Caco-2 (cell line): Measurements from ENCODE around the gene BTK. TPM values are rescaled to one million over a fixed set of nuclear protein-coding genes. Genes with fewer than 3 reads are reported as not detected.

Experiments
- BruUV-seq: library from RNA; stranded (reverse); fragments of 400-500 nt; replicated peaks from 2 replicates; lab custom pipeline; 2021; lab: Mats Ljungman, UMichigan
- CTCF ChIA-PET: fragments of 300-600 bp; sonication (Branson Sonifier 250); formaldehyde crosslinking; loops from one replicate; lab custom pipeline; 2022; ENCODE audit warnings: antibody characterized with exemption; lab: Charles Lee
- POLR2A ChIA-PET: fragments of 300-600 bp; sonication (Branson Sonifier 250); formaldehyde crosslinking; loops from one replicate; lab custom pipeline; 2022; ENCODE audit warnings: antibody characterized with exemption; lab: Charles Lee
- DNase-seq, 2 experiments: peaks; one replicate each; pipeline versions ENCODE4 v3.0.0 to v3.0.0-alpha.2; 2020 to 2022
- H3K27me3 ChIP-seq: replicated peaks from 2 replicates; pipeline ENCODE4 v1.6.0; 2011; ENCODE audit warnings: low read length; ENCODE audit not compliant: control insufficient read depth, insufficient read depth
- H3K36me3 ChIP-seq: 2 replicates; pipeline ENCODE4 v1.5.1; 2011; ENCODE audit warnings: low read length; ENCODE audit not compliant: control insufficient read depth, insufficient read depth
- H3K4me1 ChIP-seq: fragments of 250-450 bp; sonication (Bioruptor Pico); 2 replicates; pipeline ENCODE4 v1.5.1; 2020; ENCODE audit warnings: mild to moderate bottlenecking
- H3K4me3 ChIP-seq: 2 replicates; pipeline ENCODE4 v1.5.1; 2011; ENCODE audit warnings: low read depth, mild to moderate bottlenecking, control low read depth, low read length
- H3K9me3 ChIP-seq: fragments of 250-450 bp; sonication (Bioruptor Pico); 2 replicates; pipeline ENCODE4 v1.5.1; 2020; ENCODE audit warnings: mild to moderate bottlenecking, moderate library complexity
- H3K27ac Mint-ChIP-seq: one replicate; pipeline ENCODE4 v1.8.0; 2022; ENCODE audit warnings: mixed read lengths; ENCODE audit not compliant: unreplicated experiment
- H3K27me3 Mint-ChIP-seq: one replicate; pipeline ENCODE4 v1.8.0; 2022; ENCODE audit warnings: mixed read lengths; ENCODE audit not compliant: insufficient read depth, unreplicated experiment
- H3K36me3 Mint-ChIP-seq: one replicate; pipeline ENCODE4 v1.8.0; 2022; ENCODE audit warnings: mild to moderate bottlenecking, mixed read lengths; ENCODE audit not compliant: insufficient read depth, unreplicated experiment
- H3K4me1 Mint-ChIP-seq: one replicate; pipeline ENCODE4 v1.8.0; 2022; ENCODE audit warnings: low read depth, mixed read lengths; ENCODE audit not compliant: unreplicated experiment
- H3K4me3 Mint-ChIP-seq: one replicate; pipeline ENCODE4 v1.8.0; 2022; ENCODE audit warnings: mild to moderate bottlenecking, moderate library complexity, mixed read lengths; ENCODE audit not compliant: unreplicated experiment
- H3K9me3 Mint-ChIP-seq: one replicate; pipeline ENCODE4 v1.8.0; 2022; ENCODE audit warnings: mixed read lengths; ENCODE audit not compliant: unreplicated experiment
- CTCF ChIP-seq, 2 experiments: fragments of 200-600 bp in 1 of 2; IDR thresholded peaks; 1 replicate in 1 of 2; 2 replicates in 1 of 2; pipeline versions ENCODE4 v1.5.1 to v1.8.0; 2011 to 2022; ENCODE audit warnings: antibody characterized with exemption in 1 of 2, control low read depth in 1 of 2, inconsistent platforms in 1 of 2, low read depth in 1 of 2, low read length in 1 of 2, mild to moderate bottlenecking in 1 of 2, moderate library complexity in 1 of 2; ENCODE audit not compliant: insufficient read depth in 1 of 2, severe bottlenecking in 1 of 2, unreplicated experiment in 1 of 2
- intact Hi-C: fragments of 100-400 bp; cut with micrococcal nuclease; formaldehyde crosslinking; loops from one replicate; pipeline ENCODE4 v1.10.0; 2022; ENCODE audit not compliant: unreplicated experiment
- total RNA-seq: library from RNA; stranded (reverse); gene quantifications from 2 replicates; pipeline ENCODE4 v1.2.3, GENCODE V29; 2022

Gene BTK
- total RNA-seq, 1 experiment from 2014 or later: not detected

- Mint-ChIP-seq H3K36me3 (peaks cover 15% of the 10 kb centered on the region), H3K27me3 (no peaks in the 10 kb centered on the region), H3K4me1 (no peaks in the 10 kb centered on the region), H3K9me3 (no peaks in the 10 kb centered on the region), H3K4me3 (no peak overlapping the region), H3K27ac (no peak overlapping the region)
- H3K27me3 ChIP-seq: no peaks in the 10 kb centered on the region
- no TSS peak for BruUV-seq
- ChIA-PET POLR2A (no interaction called here), CTCF (no interaction called here)
- no peak for DNase-seq
- no peaks in the 10 kb centered on the region for H3K4me1 ChIP-seq
- TF ChIP-seq CTCF (IDR thresholded peaks at IDR 0.05; ENCODE audit: insufficient read depth in 1 of 2, low read depth in 1 of 2, low read length in 1 of 2, severe bottlenecking in 1 of 2, unreplicated experiment in 1 of 2): no peak
- no peaks in the 10 kb centered on the region for H3K36me3 ChIP-seq
- no peaks in the 10 kb centered on the region for H3K9me3 ChIP-seq
- intact Hi-C loops: loop anchor here (5.0 kb wide), 3 partner anchors 45 to 380 kb away; no protein-coding TSS in a partner anchor
- H3K4me3 ChIP-seq: no peak overlapping the region
Observed at GRCh38 chrX:101417190-101417589, 31.2 kb upstream of the BTK start.

DNA sequence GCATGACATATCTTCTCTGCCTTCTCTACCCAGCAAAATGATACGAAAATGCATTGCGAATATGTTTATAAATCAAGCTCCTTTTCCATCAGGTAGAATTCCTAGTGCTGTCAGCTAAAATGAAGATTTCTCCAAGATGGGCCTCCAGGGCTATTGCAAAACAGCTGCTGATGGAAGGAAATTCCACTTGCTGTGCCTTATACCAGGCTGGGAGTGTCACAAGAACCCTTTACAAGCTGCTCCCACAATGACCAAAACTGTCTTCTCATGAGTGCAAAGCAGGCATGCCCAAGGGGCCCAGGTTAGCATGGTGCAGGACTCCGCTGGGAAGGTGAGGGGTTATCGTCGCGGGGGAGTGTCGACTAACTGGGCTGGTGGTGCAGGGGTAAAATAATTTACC is 30.7 kb upstream of the BTK start:
- POLR2A ChIA-PET: no interaction called here
- Mint-ChIP-seq H3K36me3 (peaks cover 15% of the 10 kb centered on the region), H3K4me1 (no peaks in the 10 kb centered on the region), H3K4me3 (no peak overlapping the region), H3K9me3 (no peaks in the 10 kb centered on the region), H3K27me3 (no peaks in the 10 kb centered on the region), H3K27ac (no peak overlapping the region)
- no peaks in the 10 kb centered on the region for H3K9me3 ChIP-seq
- H3K4me3 ChIP-seq: no peak overlapping the region
- no peaks in the 10 kb centered on the region for H3K4me1 ChIP-seq
- no peak for DNase-seq
- no peak for TF ChIP-seq CTCF (IDR thresholded peaks at IDR 0.05; ENCODE audit: insufficient read depth in 1 of 2, low read depth in 1 of 2, low read length in 1 of 2, severe bottlenecking in 1 of 2, unreplicated experiment in 1 of 2)
- no peaks in the 10 kb centered on the region for H3K36me3 ChIP-seq
- intact Hi-C loops: loop anchor here (5.0 kb wide), 3 partner anchors 46 to 381 kb away; no protein-coding TSS in a partner anchor
- BruUV-seq: no TSS peak
- CTCF ChIA-PET: no interaction called here
- H3K27me3 ChIP-seq: no peaks in the 10 kb centered on the region

- Histone ChIP-seq H3K36me3 (no peaks in the 10 kb centered on the region), H3K4me1 (no peaks in the 10 kb centered on the region), H3K4me3 (no peak overlapping the region), H3K27me3 (no peaks in the 10 kb centered on the region), H3K9me3 (no peaks in the 10 kb centered on the region)
- no peaks in the 10 kb centered on the region for H3K27me3 Mint-ChIP-seq
- CTCF ChIA-PET: no interaction called here
- H3K9me3 Mint-ChIP-seq: no peaks in the 10 kb centered on the region
- H3K4me1 Mint-ChIP-seq: no peaks in the 10 kb centered on the region
- peaks cover 15% of the 10 kb centered on the region for H3K36me3 Mint-ChIP-seq
- intact Hi-C loops: loop anchor here (1.0 to 5.0 kb wide), 4 partner anchors 47 to 382 kb away; no protein-coding TSS in a partner anchor
- BruUV-seq: no TSS peak
- peak; percentile 36 to 57 for TF ChIP-seq CTCF (IDR thresholded peaks at IDR 0.05; ENCODE audit: insufficient read depth in 1 of 2, low read depth in 1 of 2, low read length in 1 of 2, severe bottlenecking in 1 of 2, unreplicated experiment in 1 of 2)
- no peak overlapping the region for H3K4me3 Mint-ChIP-seq
- DNase-seq: peak in 1 of 2 experiments; percentile 42
- POLR2A ChIA-PET: no interaction called here
- H3K27ac Mint-ChIP-seq: no peak overlapping the region
Observed at GRCh38 chrX:101415180-101416145, 29.5 kb upstream of the BTK start.
